Caco-2 (cell line): ENCODE measurements around the gene ACADVL. TPM values are rescaled to one million over a fixed set of nuclear protein-coding genes. Genes with fewer than 3 reads are reported as not detected.
A peak's percentile ranks its signal among the peaks of the same experiment; 100 is the strongest.

Experiments
- BruUV-seq: library from RNA; stranded (reverse); fragments of 400-500 nt; replicated peaks from 2 replicates; lab custom pipeline; 2021; lab: Mats Ljungman, UMichigan
- CTCF ChIA-PET: fragments of 300-600 bp; sonication (Branson Sonifier 250); formaldehyde crosslinking; loops from one replicate; lab custom pipeline; 2022; ENCODE audit warnings: antibody characterized with exemption; lab: Charles Lee
- POLR2A ChIA-PET: fragments of 300-600 bp; sonication (Branson Sonifier 250); formaldehyde crosslinking; loops from one replicate; lab custom pipeline; 2022; ENCODE audit warnings: antibody characterized with exemption; lab: Charles Lee
- DNase-seq, 2 experiments: peaks; one replicate each; pipeline versions ENCODE4 v3.0.0 to v3.0.0-alpha.2; 2020 to 2022
- H3K27me3 ChIP-seq: replicated peaks from 2 replicates; pipeline ENCODE4 v1.6.0; 2011; ENCODE audit warnings: low read length; ENCODE audit not compliant: control insufficient read depth, insufficient read depth
- H3K36me3 ChIP-seq: 2 replicates; pipeline ENCODE4 v1.5.1; 2011; ENCODE audit warnings: low read length; ENCODE audit not compliant: control insufficient read depth, insufficient read depth
- H3K4me1 ChIP-seq: fragments of 250-450 bp; sonication (Bioruptor Pico); 2 replicates; pipeline ENCODE4 v1.5.1; 2020; ENCODE audit warnings: mild to moderate bottlenecking
- H3K4me3 ChIP-seq: 2 replicates; pipeline ENCODE4 v1.5.1; 2011; ENCODE audit warnings: low read depth, mild to moderate bottlenecking, control low read depth, low read length
- H3K9me3 ChIP-seq: fragments of 250-450 bp; sonication (Bioruptor Pico); 2 replicates; pipeline ENCODE4 v1.5.1; 2020; ENCODE audit warnings: mild to moderate bottlenecking, moderate library complexity
- H3K27ac Mint-ChIP-seq: one replicate; pipeline ENCODE4 v1.8.0; 2022; ENCODE audit warnings: mixed read lengths; ENCODE audit not compliant: unreplicated experiment
- H3K27me3 Mint-ChIP-seq: one replicate; pipeline ENCODE4 v1.8.0; 2022; ENCODE audit warnings: mixed read lengths; ENCODE audit not compliant: insufficient read depth, unreplicated experiment
- H3K36me3 Mint-ChIP-seq: one replicate; pipeline ENCODE4 v1.8.0; 2022; ENCODE audit warnings: mild to moderate bottlenecking, mixed read lengths; ENCODE audit not compliant: insufficient read depth, unreplicated experiment
- H3K4me1 Mint-ChIP-seq: one replicate; pipeline ENCODE4 v1.8.0; 2022; ENCODE audit warnings: low read depth, mixed read lengths; ENCODE audit not compliant: unreplicated experiment
- H3K4me3 Mint-ChIP-seq: one replicate; pipeline ENCODE4 v1.8.0; 2022; ENCODE audit warnings: mild to moderate bottlenecking, moderate library complexity, mixed read lengths; ENCODE audit not compliant: unreplicated experiment
- H3K9me3 Mint-ChIP-seq: one replicate; pipeline ENCODE4 v1.8.0; 2022; ENCODE audit warnings: mixed read lengths; ENCODE audit not compliant: unreplicated experiment
- intact Hi-C: fragments of 100-400 bp; cut with micrococcal nuclease; formaldehyde crosslinking; loops from one replicate; pipeline ENCODE4 v1.10.0; 2022; ENCODE audit not compliant: unreplicated experiment
- total RNA-seq: library from RNA; stranded (reverse); gene quantifications from 2 replicates; pipeline ENCODE4 v1.2.3, GENCODE V29; 2022
- TF ChIP-seq, protein P1 (sequence below), 2 experiments: fragments of 200-600 bp in 1 of 2; IDR thresholded peaks; 1 replicate in 1 of 2; 2 replicates in 1 of 2; pipeline versions ENCODE4 v1.5.1 to v1.8.0; 2011 to 2022; ENCODE audit warnings: antibody characterized with exemption in 1 of 2, control low read depth in 1 of 2, inconsistent platforms in 1 of 2, low read depth in 1 of 2, low read length in 1 of 2, mild to moderate bottlenecking in 1 of 2, moderate library complexity in 1 of 2; ENCODE audit not compliant: insufficient read depth in 1 of 2, severe bottlenecking in 1 of 2, unreplicated experiment in 1 of 2

Gene ACADVL
- total RNA-seq, 1 experiment from 2014 or later, result 133 TPM

DNA sequence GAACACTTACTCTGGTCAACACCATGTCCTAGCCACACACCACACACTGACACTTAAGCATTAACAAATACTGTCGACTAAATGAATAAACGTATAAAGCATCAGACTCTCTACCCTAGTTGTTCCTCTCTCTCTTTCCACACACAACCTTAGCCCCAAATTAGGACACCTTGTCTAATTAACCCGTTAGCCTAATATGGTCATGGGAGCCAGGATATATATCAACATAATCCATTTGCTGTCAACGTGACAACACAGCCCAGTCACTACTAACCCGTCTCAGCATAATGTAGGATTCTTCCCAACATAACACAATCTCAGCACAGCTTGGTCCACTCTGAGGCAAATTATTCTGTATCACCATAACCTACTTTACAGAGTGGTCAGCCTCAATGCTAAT lies 12.4 kb downstream of the ACADVL start:
- TSS peak; percentile 32 for BruUV-seq
- Mint-ChIP-seq H3K27ac (no peak overlapping the region), H3K36me3 (peaks cover 70% of the 10 kb centered on the region), H3K27me3 (no peaks in the 10 kb centered on the region), H3K9me3 (no peaks in the 10 kb centered on the region), H3K4me1 (peaks cover 11% of the 10 kb centered on the region), H3K4me3 (peak overlapping the region; percentile 10)
- Histone ChIP-seq H3K27me3 (no peaks in the 10 kb centered on the region), H3K4me1 (no peaks in the 10 kb centered on the region), H3K4me3 (no peak overlapping the region; the same call in 1 of the 2 replicates), H3K9me3 (no peaks in the 10 kb centered on the region), H3K36me3 (no peaks in the 10 kb centered on the region; the same call in none of the 2 replicates)
- no peak for DNase-seq
- intact Hi-C loops, result no loop called here
- CTCF ChIA-PET, result no interaction called here
- TF ChIP-seq, protein P1, sequence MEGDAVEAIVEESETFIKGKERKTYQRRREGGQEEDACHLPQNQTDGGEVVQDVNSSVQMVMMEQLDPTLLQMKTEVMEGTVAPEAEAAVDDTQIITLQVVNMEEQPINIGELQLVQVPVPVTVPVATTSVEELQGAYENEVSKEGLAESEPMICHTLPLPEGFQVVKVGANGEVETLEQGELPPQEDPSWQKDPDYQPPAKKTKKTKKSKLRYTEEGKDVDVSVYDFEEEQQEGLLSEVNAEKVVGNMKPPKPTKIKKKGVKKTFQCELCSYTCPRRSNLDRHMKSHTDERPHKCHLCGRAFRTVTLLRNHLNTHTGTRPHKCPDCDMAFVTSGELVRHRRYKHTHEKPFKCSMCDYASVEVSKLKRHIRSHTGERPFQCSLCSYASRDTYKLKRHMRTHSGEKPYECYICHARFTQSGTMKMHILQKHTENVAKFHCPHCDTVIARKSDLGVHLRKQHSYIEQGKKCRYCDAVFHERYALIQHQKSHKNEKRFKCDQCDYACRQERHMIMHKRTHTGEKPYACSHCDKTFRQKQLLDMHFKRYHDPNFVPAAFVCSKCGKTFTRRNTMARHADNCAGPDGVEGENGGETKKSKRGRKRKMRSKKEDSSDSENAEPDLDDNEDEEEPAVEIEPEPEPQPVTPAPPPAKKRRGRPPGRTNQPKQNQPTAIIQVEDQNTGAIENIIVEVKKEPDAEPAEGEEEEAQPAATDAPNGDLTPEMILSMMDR (IDR thresholded peaks at IDR 0.05; ENCODE audit: insufficient read depth in 1 of 2, low read depth in 1 of 2, low read length in 1 of 2, severe bottlenecking in 1 of 2, unreplicated experiment in 1 of 2), result no peak
- POLR2A ChIA-PET, result no interaction called here

DNA sequence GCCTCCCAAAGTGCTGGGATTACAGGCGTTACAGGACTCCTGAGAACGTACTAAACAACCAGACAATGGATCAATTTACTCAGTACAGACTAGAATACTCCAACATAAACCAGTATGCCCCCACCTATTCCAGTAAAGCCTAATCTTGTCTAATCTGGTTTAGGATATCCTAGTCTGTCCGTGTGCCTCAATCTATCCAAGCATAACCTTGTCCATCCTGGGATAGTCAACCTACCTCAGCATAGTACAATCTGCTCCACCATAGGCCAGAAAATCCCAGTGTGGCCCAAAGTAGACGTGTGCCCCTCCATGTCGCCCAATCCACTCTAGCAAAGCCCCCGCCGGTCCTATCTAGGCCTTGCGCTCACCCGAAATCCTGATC lies 14.0 kb downstream of the ACADVL start:
- peak overlapping the region; percentile 85 for H3K27ac Mint-ChIP-seq
- intact Hi-C loops, result no loop called here
- Histone ChIP-seq H3K4me1 (no peaks in the 10 kb centered on the region), H3K4me3 (peak overlapping the region; percentile 65), H3K36me3 (no peaks in the 10 kb centered on the region; the same call in none of the 2 replicates), H3K9me3 (no peaks in the 10 kb centered on the region), H3K27me3 (no peaks in the 10 kb centered on the region)
- H3K36me3 Mint-ChIP-seq, result peaks cover 72% of the 10 kb centered on the region
- no peaks in the 10 kb centered on the region for H3K9me3 Mint-ChIP-seq
- CTCF ChIA-PET, result interaction anchor here (0.9 kb wide), 1 partner anchor 13 kb away, joined by 3 read pairs; no protein-coding TSS in a partner anchor
- no peaks in the 10 kb centered on the region for H3K27me3 Mint-ChIP-seq
- no TSS peak for BruUV-seq
- DNase-seq, result no peak
- H3K4me3 Mint-ChIP-seq, result peak overlapping the region; percentile 93
- POLR2A ChIA-PET, result interaction anchor here (0.6 to 1.2 kb wide), 2 partner anchors 14 to 1904 kb away, joined by 4 to 6 read pairs; partner anchors contain the start of genes ACADVL and DLG4
- peaks cover 13% of the 10 kb centered on the region for H3K4me1 Mint-ChIP-seq
- TF ChIP-seq, protein P1 (IDR thresholded peaks at IDR 0.05; ENCODE audit: insufficient read depth in 1 of 2, low read depth in 1 of 2, low read length in 1 of 2, severe bottlenecking in 1 of 2, unreplicated experiment in 1 of 2), result no peak

DNA sequence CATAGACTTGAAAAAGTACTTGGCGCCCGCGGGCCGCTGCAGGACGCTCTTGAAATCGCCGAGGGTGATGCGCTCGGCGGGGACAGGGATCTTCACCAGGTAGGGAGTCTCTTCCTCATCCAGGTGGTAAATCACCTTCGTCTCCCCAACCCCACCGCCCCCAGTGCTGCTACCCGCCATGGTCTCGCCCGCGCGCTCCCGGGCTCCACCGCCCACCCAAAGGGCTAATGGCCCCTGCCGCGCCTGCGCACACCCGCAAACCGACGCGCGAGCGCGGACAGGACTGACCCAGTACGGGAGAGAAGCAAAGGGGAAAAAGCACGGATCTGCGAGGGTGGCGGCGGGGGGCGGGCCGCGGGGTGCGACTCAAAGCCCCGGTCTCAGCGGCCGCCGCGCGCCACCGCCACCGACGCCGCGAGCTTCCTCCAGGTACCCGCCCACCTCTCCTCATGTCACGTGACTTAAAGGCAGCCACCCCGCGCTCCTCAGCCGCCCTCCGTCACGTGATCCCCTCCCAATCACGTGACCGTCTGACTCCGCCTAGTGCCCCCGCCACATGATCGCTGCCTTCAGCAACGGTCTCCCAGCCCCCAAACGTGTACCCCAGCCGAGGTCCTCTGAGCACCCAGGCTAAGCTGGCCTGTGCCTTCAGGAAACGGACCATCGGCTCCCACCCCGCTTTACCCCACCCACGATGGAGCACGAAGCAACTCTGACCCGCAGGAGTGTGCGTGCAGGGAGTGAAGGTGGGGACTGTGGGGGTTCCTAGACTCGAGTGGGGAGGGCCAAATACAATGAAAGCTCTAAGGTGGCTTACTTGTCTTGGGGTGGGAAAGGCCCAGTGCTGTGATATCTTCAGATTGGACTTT lies 14.6 kb downstream of the ACADVL start, which contains the start of gene DVL2:
Gene DVL2 (minus strand): TSS at position 435 of the 869 bp plus-strand sequence. CDS start 255 bp downstream, at position 180.
- TF ChIP-seq, protein P1 (IDR thresholded peaks at IDR 0.05; ENCODE audit: insufficient read depth in 1 of 2, low read depth in 1 of 2, low read length in 1 of 2, severe bottlenecking in 1 of 2, unreplicated experiment in 1 of 2), result no peak
- Histone ChIP-seq H3K27me3 (no peaks in the 10 kb centered on the region), H3K9me3 (no peaks in the 10 kb centered on the region), H3K4me3 (peak within 1 kb of the TSS; percentile 65), H3K4me1 (no peaks in the 10 kb centered on the region), H3K36me3 (no peaks in the 10 kb centered on the region; the same call in none of the 2 replicates)
- Mint-ChIP-seq H3K27me3 (no peaks in the 10 kb centered on the region), H3K36me3 (peaks cover 76% of the 10 kb centered on the region), H3K4me1 (peaks cover 13% of the 10 kb centered on the region), H3K4me3 (peak within 1 kb of the TSS; percentile 93), H3K27ac (peak within 1 kb of the TSS; percentile 85), H3K9me3 (no peaks in the 10 kb centered on the region)
- intact Hi-C loops, result no loop called here
- peak; percentile 88 to 91 for DNase-seq
- ChIA-PET POLR2A (interaction anchor here (0.5 to 1.2 kb wide), 3 partner anchors 15 to 1905 kb away, joined by 4 to 6 read pairs (median 5); partner anchors contain the start of genes ACADVL and DLG4), CTCF (interaction anchor here (0.9 kb wide), 1 partner anchor 14 kb away, joined by 3 read pairs; no protein-coding TSS in a partner anchor)
- BruUV-seq, result TSS peak; percentile 31
